Measurements from ENCODE around the gene SYNGAP1. TPM values are rescaled to one million over a fixed set of nuclear protein-coding genes. Genes with fewer than 3 reads are reported as not detected.

SYNGAP1 gene
- total and polyA plus RNA-seq, 9 of the 15 experiments (the other 6 are each of a cell fraction or from before 2014, with no cell fraction given) = 0.01 to 22.8 (median 3.2) TPM

- TF ChIP-seq CEBPZ (IDR thresholded peaks at IDR 0.05; ENCODE audit: borderline replicate concordance, low read depth, low read length) (no peak), MNT (conservative IDR thresholded peaks at IDR 0.05) (peak in 1 of 2 experiments; percentile 55; a peak in 2 of 4 replicates), DPF2 (IDR thresholded peaks at IDR 0.05) (peak; percentile 71), FOXJ2 (tag; IDR thresholded peaks at IDR 0.05) (no peak), ZNF431 (CRISPR knock-in tag; IDR thresholded peaks at IDR 0.05) (no peak), KAT2B (IDR thresholded peaks at IDR 0.05; ENCODE audit: low read depth, low read length) (no peak), POLR2AphosphoS5 (IDR thresholded peaks at IDR 0.05; ENCODE audit: control insufficient read depth, insufficient read depth, low read depth, low read length) (no peak), ZNF282 (CRISPR knock-in tag; IDR thresholded peaks at IDR 0.05) (no peak), XRCC4 (IDR thresholded peaks at IDR 0.05; ENCODE audit: extremely low read depth, insufficient read depth, insufficient read length) (no peak), OTX1 (CRISPR knock-in tag; IDR thresholded peaks at IDR 0.05) (peak; percentile 58), TRIM28 (IDR thresholded peaks at IDR 0.05) (peak; percentile 52; the same call in 1 of the 2 replicates), GATAD2A (IDR thresholded peaks at IDR 0.05) (peak; percentile 59; the same call in 1 of the 2 replicates), PPARD (CRISPR knock-in tag; IDR thresholded peaks at IDR 0.05) (no peak)
- TF ChIP-seq, protein P1, sequence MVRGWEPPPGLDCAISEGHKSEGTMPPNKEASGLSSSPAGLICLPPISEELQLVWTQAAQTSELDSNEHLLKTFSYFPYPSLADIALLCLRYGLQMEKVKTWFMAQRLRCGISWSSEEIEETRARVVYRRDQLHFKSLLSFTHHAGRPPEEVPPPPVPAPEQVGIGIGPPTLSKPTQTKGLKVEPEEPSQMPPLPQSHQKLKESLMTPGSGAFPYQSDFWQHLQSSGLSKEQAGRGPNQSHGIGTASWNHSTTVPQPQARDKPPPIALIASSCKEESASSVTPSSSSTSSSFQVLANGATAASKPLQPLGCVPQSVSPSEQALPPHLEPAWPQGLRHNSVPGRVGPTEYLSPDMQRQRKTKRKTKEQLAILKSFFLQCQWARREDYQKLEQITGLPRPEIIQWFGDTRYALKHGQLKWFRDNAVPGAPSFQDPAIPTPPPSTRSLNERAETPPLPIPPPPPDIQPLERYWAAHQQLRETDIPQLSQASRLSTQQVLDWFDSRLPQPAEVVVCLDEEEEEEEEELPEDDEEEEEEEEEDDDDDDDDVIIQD (CRISPR knock-in tag; IDR thresholded peaks at IDR 0.05) = no peak
Observed at GRCh38 chr6:33420491-33421343, 852 bp downstream of the SYNGAP1 start (continued).
